HG03354 (cell line): ENCODE results near the gene RGS7.
"Not testable (repeated sequence)": the region's sequence is repeated elsewhere in the genome, so short reads cannot be mapped to it uniquely, and the experiment has no call there.

Source experiments
- ATAC-seq: cut with Tn5 transposase; IDR thresholded peaks from one replicate; pipeline ENCODE4 v1.9.1; 2021; ENCODE audit warnings: mild to moderate bottlenecking; ENCODE audit not compliant: unreplicated experiment, poor library complexity, severe bottlenecking

The RGS7 gene

GRCh38 chr1:241024834-241025233 is 332.2 kb downstream of the RGS7 start:
- ATAC-seq, result no peak

GRCh38 chr1:241022366-241022765 is 334.6 kb downstream of the RGS7 start:
- no peak for ATAC-seq

GRCh38 chr1:241020851-241021697 is 335.9 kb downstream of the RGS7 start:
- ATAC-seq, result no peak

GRCh38 chr1:241012708-241013340 is 344.2 kb downstream of the RGS7 start:
- ATAC-seq, result no peak

GRCh38 chr1:241007668-241008067 is 349.3 kb downstream of the RGS7 start:
- no peak for ATAC-seq

GRCh38 chr1:240999826-241000225 is 357.2 kb downstream of the RGS7 start:
- no peak for ATAC-seq

- ATAC-seq, result no peak
These were observed 358.5 kb downstream of the RGS7 start for GRCh38 chr1:240998441-240999015.

- ATAC-seq, result no peak
These were observed 359.0 kb downstream of the RGS7 start for GRCh38 chr1:240998024-240998423.

GRCh38 chr1:240993004-240993403 is 364.0 kb downstream of the RGS7 start:
- ATAC-seq, result no peak

GRCh38 chr1:240991230-240991629 is 365.8 kb downstream of the RGS7 start:
- ATAC-seq, result no peak

- ATAC-seq, result no peak
These were observed 369.1 kb downstream of the RGS7 start for GRCh38 chr1:240987928-240988327.

- no peak for ATAC-seq
These were observed 371.9 kb downstream of the RGS7 start for GRCh38 chr1:240985081-240985480.

GRCh38 chr1:240980342-240980741 is 376.7 kb downstream of the RGS7 start:
- no peak for ATAC-seq

- no peak for ATAC-seq
These were observed 380.3 kb downstream of the RGS7 start for GRCh38 chr1:240976685-240977084.

GRCh38 chr1:240973875-240974274 is 383.1 kb downstream of the RGS7 start:
- ATAC-seq, result no peak

- not testable (repeated sequence) for ATAC-seq
These were observed 384.9 kb downstream of the RGS7 start for GRCh38 chr1:240972059-240972458.

- ATAC-seq, result no peak
These were observed 386.8 kb downstream of the RGS7 start for GRCh38 chr1:240970253-240970652.

GRCh38 chr1:240968864-240969263 is 388.1 kb downstream of the RGS7 start:
- ATAC-seq, result no peak

GRCh38 chr1:240967070-240967724 is 389.8 kb downstream of the RGS7 start:
- no peak for ATAC-seq

GRCh38 chr1:240965581-240966091 is 391.4 kb downstream of the RGS7 start:
- no peak for ATAC-seq
